Activated CD4-positive, alpha-beta T cell treated with anti-CD3 and anti-CD28 coated beads, Interleukin-2, amount 50 U/mL, for 4 hours (primary cell): ENCODE measurements around the gene EPN2.
A peak's percentile ranks its signal among the peaks of the same experiment; 100 is the strongest.
"Not testable (repeated sequence)": the region's sequence is repeated elsewhere in the genome, so short reads cannot be mapped to it uniquely, and the experiment has no call there.

Experiments used
- DNase-seq, 2 experiments: peaks; one replicate each; pipeline ENCODE4 v3.0.0-alpha.2; 2020

Gene EPN2

DNA sequence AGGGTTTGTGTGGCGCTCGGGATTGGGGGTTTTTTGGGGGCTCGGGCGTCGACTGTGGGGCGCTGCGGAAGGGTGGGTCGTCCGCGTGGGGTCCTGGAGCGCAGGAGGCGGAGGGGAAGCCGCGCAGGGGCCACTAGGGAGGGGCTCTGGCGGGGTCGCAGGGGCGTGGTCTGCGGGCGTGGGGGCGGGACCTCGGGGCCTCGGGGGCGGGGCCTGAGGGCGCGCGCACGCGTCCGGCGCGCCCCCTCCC lies at the start of gene EPN2:
Gene EPN2 (plus strand): TSS at position 228 of the 250 bp plus-strand sequence. CDS start 45,754 bp downstream, outside the sequence.
- peak; percentile 44 to 48 for DNase-seq

DNA sequence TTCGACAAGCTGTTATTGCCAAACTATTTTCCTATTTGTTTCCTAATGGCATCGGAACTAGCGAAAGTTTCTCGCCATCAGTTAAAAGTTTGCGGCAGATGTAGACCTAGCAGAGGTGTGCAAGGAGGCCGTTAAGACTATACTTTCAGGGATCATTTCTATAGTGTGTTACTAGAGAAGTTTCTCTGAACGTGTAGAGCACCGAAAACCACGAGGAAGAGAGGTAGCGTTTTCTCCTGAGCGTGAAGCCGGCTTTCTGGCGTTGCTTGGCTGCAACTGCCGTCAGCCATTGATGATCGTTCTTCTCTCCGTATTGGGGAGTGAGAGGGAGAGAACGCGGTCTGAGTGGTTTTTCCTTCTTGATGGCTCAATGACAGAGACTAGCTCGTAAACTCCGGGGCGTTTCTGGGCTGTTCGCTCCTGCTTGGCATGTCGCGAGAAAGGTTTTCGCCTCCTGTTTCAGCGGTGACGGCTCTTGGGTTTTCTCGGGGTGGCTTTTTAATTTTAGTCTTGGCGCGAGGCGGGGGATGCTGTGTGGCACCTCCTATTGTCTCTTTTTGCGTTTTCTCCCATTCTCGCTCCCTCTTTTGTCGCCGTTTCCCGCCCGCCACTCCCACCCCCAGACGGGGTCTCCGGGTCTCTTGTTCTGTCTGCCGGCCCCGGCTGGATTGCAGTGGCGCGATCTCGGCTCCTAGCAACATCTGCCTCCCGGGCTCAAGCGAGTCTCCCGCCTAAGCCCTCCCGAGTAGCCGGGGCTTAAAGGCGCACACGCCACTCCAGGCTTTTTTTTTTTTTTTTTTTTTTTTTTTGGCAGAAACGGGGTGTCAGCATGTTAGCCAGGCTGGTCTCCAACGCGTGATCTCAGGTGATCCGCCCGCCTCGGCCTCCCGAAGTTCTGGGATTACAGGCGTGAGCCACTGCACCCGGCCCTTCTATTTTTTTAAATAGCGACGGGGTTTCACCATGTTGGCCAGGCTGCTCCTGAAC lies 49.0 kb upstream of the EPN2 start:
- not testable (repeated sequence) for DNase-seq

DNA sequence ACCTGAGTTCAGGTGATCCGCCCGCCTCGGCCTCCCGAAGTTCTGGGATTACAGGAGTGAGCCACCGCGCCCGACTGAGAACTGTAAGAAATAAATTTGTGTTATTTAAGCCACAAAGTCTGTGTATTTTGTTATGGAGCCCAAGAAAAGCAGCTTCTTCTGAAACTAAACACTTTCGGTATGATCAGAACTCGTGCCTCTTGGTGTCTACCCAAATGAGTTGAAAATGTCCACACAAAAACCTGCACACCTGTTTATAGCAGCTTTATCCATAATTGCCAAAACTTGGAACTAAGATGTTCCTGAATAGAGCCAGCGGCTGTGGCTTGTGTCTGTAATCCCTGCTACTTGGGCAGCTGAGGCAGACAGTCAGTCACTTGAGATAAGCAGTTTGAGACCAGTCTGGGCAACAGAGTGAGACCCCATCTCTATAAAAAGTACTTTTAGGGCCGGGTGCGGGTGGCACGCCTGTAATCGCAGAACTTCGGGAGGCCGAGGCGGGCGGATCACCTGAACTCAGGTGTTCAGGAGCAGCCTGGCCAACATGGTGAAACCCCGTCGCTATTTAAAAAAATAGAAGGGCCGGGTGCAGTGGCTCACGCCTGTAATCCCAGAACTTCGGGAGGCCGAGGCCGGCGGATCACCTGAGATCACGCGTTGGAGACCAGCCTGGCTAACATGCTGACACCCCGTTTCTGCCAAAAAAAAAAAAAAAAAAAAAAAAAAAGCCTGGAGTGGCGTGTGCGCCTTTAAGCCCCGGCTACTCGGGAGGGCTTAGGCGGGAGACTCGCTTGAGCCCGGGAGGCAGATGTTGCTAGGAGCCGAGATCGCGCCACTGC lies 48.1 kb upstream of the EPN2 start:
- not testable (repeated sequence) for DNase-seq

- not testable (repeated sequence) for DNase-seq
These were observed 47.3 kb upstream of the EPN2 start for GRCh38 chr17:19189781-19190405.

DNA sequence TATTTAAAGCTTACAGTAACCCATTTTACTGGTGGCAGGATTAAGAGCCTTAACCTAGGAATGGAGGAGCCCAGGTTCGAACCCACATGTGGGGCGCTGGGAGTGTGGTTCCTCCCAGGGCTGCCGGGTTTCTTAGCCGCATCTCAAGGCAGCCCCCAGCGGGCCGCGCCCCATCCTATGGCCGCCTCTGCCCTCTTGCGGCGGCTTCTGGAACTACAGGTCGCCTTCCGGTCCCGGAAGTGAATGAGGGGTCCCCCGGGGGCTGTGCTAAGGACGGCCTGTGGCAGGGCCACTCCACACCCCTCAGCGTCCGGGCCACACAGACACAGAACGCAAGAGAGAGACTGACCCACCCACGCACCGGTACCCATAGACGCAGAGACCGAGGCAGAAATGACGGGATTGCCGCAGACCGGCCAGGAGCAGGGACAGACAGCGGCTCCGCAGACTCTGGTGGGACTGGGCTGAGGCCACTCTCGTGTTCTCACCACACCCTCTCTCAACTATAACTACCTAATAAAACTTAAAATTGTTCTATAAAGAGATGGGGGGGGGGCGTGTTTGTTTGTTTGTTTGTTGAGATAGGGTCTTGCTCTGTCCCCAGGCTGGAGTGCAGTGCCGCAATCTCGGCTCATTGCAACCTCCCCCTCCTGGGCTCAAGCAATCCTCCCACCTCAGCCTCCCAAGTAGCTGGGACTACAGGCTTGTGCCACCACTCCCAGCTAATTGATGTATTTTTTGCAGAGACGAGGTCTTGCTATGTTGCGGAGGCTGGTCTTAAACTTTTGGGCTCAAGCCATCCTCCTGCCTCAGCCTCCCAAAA lies 40.6 kb upstream of the EPN2 start:
- peak in 1 of 2 experiments; percentile 1 for DNase-seq

DNA sequence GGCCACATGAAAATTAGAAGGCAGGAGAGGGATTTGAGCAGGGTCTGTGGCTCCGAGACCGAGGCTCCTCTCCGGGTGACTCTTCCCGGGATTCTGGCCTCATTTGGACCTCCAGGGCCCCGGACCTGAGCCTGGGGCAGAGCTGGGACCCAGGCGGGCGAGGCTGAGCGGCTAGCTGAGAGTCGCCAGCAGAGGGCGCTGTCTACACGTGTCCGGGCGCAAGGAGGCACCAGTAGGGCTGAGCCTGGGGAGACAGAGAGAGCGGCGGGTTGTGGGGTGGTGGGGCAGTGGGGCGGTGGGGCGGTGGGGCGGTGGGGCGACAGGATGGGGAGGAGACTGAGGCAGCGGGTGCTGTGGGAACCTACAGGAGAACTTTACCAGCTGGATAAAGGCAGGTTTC lies 34.7 kb upstream of the EPN2 start:
- DNase-seq, result not testable (repeated sequence)

- not testable (repeated sequence) for DNase-seq
These were observed 33.7 kb upstream of the EPN2 start for GRCh38 chr17:19203429-19203828.

DNA sequence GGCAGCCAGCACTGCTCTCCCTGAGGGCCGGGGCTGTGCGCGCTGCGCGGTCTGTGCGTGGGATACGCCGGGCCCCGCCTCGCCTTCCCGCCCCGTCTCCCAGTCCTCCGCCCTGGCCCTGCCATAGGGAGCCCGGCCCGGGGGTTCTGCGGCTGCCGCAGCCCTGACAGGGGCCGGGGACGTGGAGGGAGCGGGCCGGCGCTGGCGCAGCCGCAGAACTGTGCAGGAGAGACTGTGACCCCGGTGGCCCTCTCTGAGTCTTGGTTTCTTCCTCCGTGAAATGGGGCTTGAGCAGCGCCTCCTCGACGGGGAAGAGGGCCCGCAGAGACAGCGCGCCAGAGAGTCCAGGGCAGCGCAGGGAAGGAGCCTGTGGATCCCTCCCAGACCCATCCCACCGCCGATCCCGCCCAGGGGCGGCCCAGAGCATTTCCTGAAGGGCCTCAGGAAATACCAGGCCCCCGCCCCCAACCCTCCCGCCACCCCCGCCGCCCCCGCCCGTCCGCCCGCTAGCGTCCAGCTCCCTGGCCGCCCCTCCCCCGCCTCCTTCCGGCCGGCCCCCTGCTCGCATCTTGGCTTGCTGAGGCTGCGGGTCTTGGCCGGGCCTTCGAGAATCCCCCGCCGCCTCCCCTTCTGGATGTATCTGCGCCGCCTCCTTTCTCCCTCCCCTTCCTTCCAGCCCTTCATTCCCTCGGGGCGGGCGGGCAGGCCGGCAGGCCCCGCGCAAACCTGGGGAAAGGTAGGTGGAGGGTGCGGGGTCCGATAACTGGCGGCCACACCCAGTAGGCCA lies 21.9 kb upstream of the EPN2 start:
- DNase-seq, result not testable (repeated sequence)

- DNase-seq, result not testable (repeated sequence)
These were observed 20.8 kb upstream of the EPN2 start for GRCh38 chr17:19216148-19216926.

DNA sequence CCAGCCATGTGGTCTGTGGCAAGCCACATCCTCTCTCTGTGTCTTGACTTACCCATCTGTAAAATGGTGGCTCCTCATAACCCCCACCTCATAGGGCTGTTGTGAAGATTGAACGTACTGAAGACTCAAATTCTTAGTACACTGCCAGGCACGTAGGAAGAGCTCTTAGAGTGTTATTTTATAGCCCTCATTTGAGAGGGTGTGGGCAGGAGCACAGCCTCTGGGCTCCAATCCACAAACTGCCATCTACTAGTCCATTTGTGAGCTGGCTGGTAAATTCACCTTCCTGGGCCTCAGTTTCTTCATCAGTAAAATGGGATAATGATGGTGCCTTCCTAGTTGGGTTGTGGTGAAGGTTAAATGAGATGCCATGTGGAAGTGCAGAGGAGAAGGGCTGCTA lies 18.3 kb upstream of the EPN2 start:
- DNase-seq, result not testable (repeated sequence)

DNA sequence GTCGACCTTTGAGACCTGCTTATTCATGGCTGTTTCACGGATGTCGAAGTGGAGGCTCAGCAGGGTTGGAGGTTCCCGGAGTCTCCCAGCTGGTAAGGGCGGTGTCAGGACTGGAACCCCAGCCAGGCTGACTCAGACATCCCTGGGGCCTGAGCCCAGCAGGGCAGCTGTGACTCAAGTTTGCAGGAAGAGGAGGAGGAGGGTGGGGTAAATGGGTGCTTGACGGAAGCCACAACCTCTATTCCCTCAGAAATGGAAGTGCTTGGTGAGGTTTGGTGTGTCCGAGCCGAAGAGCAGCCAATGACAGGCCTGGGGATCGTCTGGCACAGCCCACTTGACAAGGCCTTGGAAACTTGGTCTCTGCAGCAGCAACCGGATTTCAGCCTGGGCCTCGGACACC lies 17.8 kb upstream of the EPN2 start:
- DNase-seq, result not testable (repeated sequence)

- not testable (repeated sequence) for DNase-seq
These were observed 17.0 kb upstream of the EPN2 start for GRCh38 chr17:19220195-19220594.

GRCh38 chr17:19226610-19227588 lies 10.3 kb upstream of the EPN2 start:
- DNase-seq, result not testable (repeated sequence)

DNA sequence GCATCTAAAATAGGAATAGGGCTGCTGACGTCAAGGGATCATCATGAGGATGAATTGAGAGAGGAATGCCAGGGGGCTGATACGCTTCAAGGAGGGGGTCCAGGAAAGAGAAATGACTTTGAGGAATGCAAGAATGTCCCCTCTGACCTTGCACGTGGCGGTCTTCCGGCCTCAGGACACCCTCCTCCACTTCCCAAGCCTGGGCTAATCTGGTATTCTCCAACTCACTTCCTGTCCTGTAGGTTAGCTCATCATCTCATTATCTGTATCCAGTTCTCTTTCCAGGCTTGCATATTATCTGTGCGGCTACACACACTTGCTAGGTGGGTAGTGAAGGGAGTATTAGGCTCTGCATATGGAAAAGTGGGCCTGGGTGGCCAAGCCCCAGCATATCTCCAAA lies 2.5 kb upstream of the EPN2 start:
- not testable (repeated sequence) for DNase-seq

GRCh38 chr17:19236351-19237138 lies 621 bp upstream of the EPN2 start:
- not testable (repeated sequence) for DNase-seq

DNA sequence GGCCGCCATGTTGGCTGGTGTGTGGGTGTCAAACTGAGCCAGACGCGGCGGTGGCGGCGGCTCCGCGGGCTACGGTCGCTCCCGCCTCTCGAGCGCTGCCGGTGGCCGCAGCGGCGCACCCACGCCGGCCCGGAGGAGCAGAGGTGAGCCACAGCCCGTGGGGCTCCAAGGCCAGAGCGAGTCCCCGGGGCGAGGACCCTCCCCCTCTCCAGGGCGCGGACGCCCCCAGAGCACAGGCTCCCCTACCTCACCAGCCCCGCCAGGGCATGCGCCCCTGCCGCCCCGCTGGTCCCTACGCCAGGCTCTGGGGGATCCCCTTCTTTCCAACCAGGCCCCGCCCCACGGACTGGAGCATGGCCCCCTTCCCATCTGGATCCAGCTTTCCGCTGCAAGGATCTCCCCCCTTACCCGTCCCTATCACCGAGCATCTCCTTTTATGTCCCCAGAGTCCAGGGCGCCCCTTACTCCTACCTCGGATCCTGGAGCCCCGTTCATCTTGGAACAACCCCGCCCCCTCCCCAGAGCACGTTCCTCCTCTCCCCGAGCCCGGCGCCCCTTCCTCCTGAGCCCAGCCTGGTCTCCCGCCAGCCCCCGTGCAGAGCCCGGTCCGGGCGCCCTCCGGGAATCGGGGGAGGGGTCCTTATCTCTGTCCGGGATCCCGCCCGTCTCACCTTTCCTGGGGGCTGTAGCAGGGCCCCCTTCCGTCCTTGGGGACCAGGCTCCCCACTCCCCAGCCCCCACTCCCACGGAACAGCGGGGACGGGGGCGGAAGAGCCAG lies 412 bp downstream of the EPN2 start:
- DNase-seq, result peak; percentile 9 to 24

GRCh38 chr17:19238167-19238505 lies 970 bp downstream of the EPN2 start:
- peak in 1 of 2 experiments; percentile 1 for DNase-seq

- DNase-seq, result no peak
These were observed 2.4 kb downstream of the EPN2 start for GRCh38 chr17:19239544-19239943.
